WTC11 (cell line): ENCODE data around the gene MOSMO. TPM values are rescaled to one million over a fixed set of nuclear protein-coding genes. Genes with fewer than 3 reads are reported as not detected.

Source experiments
- ATAC-seq: fragments of 200-7000 bp; cut with Tn5 transposase; 2 replicates; pipeline ENCODE4 v1.10.0; 2021; ENCODE audit warnings: mild to moderate bottlenecking, moderate library complexity
- CTCF ChIA-PET: fragments of 300-600 bp; sonication (Branson Sonifier 250); formaldehyde crosslinking; loops from one replicate; lab custom pipeline; 2021; ENCODE audit warnings: antibody characterized with exemption; lab: Charles Lee
- POLR2A ChIA-PET: fragments of 350-600 bp; sonication (Branson Sonifier 250); formaldehyde crosslinking; loops from one replicate; lab custom pipeline; 2021; ENCODE audit warnings: antibody characterized with exemption; lab: Charles Lee
- DNase-seq: peaks from one replicate; pipeline ENCODE4 v3.0.0; 2021; ENCODE audit warnings: low spot score
- H3K27ac Mint-ChIP-seq: 2 replicates; pipeline ENCODE4 v1.8.0; 2021; ENCODE audit warnings: mixed read lengths
- H3K27me3 Mint-ChIP-seq: 2 replicates; pipeline ENCODE4 v1.8.0; 2021; ENCODE audit warnings: low read depth, mild to moderate bottlenecking, moderate library complexity, mixed read lengths
- H3K36me3 Mint-ChIP-seq: 2 replicates; pipeline ENCODE4 v1.8.0; 2021; ENCODE audit warnings: mixed read lengths
- H3K4me1 Mint-ChIP-seq: 2 replicates; pipeline ENCODE4 v1.8.0; 2022; ENCODE audit warnings: mixed read lengths
- H3K4me3 Mint-ChIP-seq: 2 replicates; pipeline ENCODE4 v1.8.0; 2021; ENCODE audit warnings: mild to moderate bottlenecking, moderate library complexity, mixed read lengths
- H3K9me3 Mint-ChIP-seq: 2 replicates; pipeline ENCODE4 v1.8.0; 2021; ENCODE audit warnings: mixed read lengths
- ATF1 ChIP-seq: sonication (generic); formaldehyde crosslinking; IDR thresholded peaks from 2 replicates; pipeline ENCODE4 v1.8.1; 2023; ENCODE audit warnings: mild to moderate bottlenecking, moderate library complexity, missing genetic modification reagents
- ELF4 ChIP-seq: sonication (generic); formaldehyde crosslinking; IDR thresholded peaks from 2 replicates; pipeline ENCODE4 v1.8.1; 2022; ENCODE audit warnings: low read depth, mild to moderate bottlenecking, moderate library complexity, missing genetic modification reagents
- EMX1 ChIP-seq: fragments of 250-450 bp; sonication (Bioruptor Pico); IDR thresholded peaks from 2 replicates; pipeline ENCODE4 v1.8.0; 2021; ENCODE audit warnings: mild to moderate bottlenecking
- ERG ChIP-seq: fragments of 250-450 bp; sonication (Bioruptor Pico); IDR thresholded peaks from 2 replicates; pipeline ENCODE4 v1.8.0; 2021; ENCODE audit warnings: mild to moderate bottlenecking
- FOXP1 ChIP-seq: sonication (generic); formaldehyde crosslinking; IDR thresholded peaks from 2 replicates; pipeline ENCODE4 v1.8.0; 2022; ENCODE audit warnings: missing genetic modification reagents, mild to moderate bottlenecking, moderate library complexity, borderline replicate concordance
- GRHL2 ChIP-seq: fragments of 250-450 bp; sonication (Bioruptor Pico); IDR thresholded peaks from 2 replicates; pipeline ENCODE4 v1.8.0; 2022; ENCODE audit warnings: mild to moderate bottlenecking, moderate library complexity; ENCODE audit not compliant: insufficient replicate concordance, severe bottlenecking
- GTF2I ChIP-seq: fragments of 250-450 bp; sonication (Bioruptor Pico); conservative IDR thresholded peaks from 2 replicates; pipeline ENCODE4 v1.4.0; 2021; ENCODE audit warnings: mild to moderate bottlenecking
- MXD4 ChIP-seq: fragments of 250-450 bp; sonication (Bioruptor Pico); IDR thresholded peaks from 2 replicates; pipeline ENCODE4 v1.8.0; 2021; ENCODE audit warnings: mild to moderate bottlenecking, moderate library complexity, borderline replicate concordance
- MYBL2 ChIP-seq: sonication (generic); formaldehyde crosslinking; IDR thresholded peaks from 2 replicates; pipeline ENCODE4 v1.8.1; 2023; ENCODE audit warnings: mild to moderate bottlenecking, moderate library complexity, missing genetic modification reagents
- NFYB ChIP-seq: sonication (generic); formaldehyde crosslinking; conservative IDR thresholded peaks from 2 replicates; pipeline ENCODE4 v1.8.0; 2022; ENCODE audit warnings: low read depth, missing genetic modification reagents
- NR2C2 ChIP-seq: sonication (generic); formaldehyde crosslinking; IDR thresholded peaks from 2 replicates; pipeline ENCODE4 v1.8.0; 2022; ENCODE audit warnings: mild to moderate bottlenecking, missing genetic modification reagents
- NR3C1 ChIP-seq: sonication (generic); formaldehyde crosslinking; conservative IDR thresholded peaks from 2 replicates; pipeline ENCODE4 v1.8.1; 2023; ENCODE audit warnings: low read depth, mild to moderate bottlenecking, missing genetic modification reagents
- PREB ChIP-seq: sonication (generic); formaldehyde crosslinking; IDR thresholded peaks from 2 replicates; pipeline ENCODE4 v1.8.1; 2022; ENCODE audit warnings: mild to moderate bottlenecking, missing genetic modification reagents, moderate library complexity, borderline replicate concordance
- TEAD4 ChIP-seq: sonication (generic); formaldehyde crosslinking; IDR thresholded peaks from 2 replicates; pipeline ENCODE4 v1.8.0; 2022; ENCODE audit warnings: mild to moderate bottlenecking, missing genetic modification reagents
- ZNF232 ChIP-seq: sonication (generic); formaldehyde crosslinking; IDR thresholded peaks from 2 replicates; pipeline ENCODE4 v1.8.0; 2022; ENCODE audit warnings: mild to moderate bottlenecking, missing genetic modification reagents
- ZNF425 ChIP-seq: fragments of 250-450 bp; sonication (Bioruptor Pico); conservative IDR thresholded peaks from 2 replicates; pipeline ENCODE4 v1.9.0; 2021; ENCODE audit warnings: mild to moderate bottlenecking
- ZNF671 ChIP-seq: fragments of 250-450 bp; sonication (Bioruptor Pico); IDR thresholded peaks from 2 replicates; pipeline ENCODE4 v1.8.0; 2021; ENCODE audit warnings: mild to moderate bottlenecking
- total RNA-seq: library from RNA; stranded (reverse); gene quantifications from 3 replicates; pipeline ENCODE4 v1.2.3, GENCODE V29; 2021
- TF ChIP-seq, protein P1 (sequence below): sonication (generic); formaldehyde crosslinking; IDR thresholded peaks from 2 replicates; pipeline ENCODE4 v1.8.1; 2023; ENCODE audit warnings: mild to moderate bottlenecking, missing genetic modification reagents, borderline replicate concordance
- TF ChIP-seq, protein P2 (sequence below): sonication (generic); formaldehyde crosslinking; IDR thresholded peaks from 2 replicates; pipeline ENCODE4 v1.8.0; 2022; ENCODE audit warnings: mild to moderate bottlenecking, missing genetic modification reagents

Gene MOSMO
- total RNA-seq, 1 experiment from 2014 or later = 10.7 TPM

DNA sequence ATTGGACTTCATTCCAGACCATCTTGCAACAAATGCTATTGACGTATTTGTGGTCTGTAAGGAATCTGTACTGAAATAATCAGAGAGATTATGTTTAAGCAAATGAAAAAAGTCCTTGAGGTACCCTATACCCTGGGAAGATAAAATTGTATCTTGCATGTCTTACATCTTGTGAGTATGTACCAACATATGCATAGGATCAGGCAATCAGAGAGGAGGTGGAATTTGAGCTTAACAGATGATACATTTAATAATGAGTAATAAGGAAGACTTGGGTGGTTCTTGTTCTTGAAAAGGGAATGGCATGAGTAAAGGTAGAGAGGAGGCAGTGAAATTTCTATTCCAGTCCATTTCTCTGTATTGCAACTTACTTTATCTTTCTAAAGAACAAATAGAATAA is 10.6 kb downstream of the MOSMO start:
- ChIA-PET POLR2A (no interaction called here), CTCF (no interaction called here)
- H3K27me3 Mint-ChIP-seq = no peaks in the 10 kb centered on the region
- DNase-seq = no peak
- no peak overlapping the region for H3K27ac Mint-ChIP-seq
- no peak for TF ChIP-seq PREB (CRISPR knock-in tag)
- no peak for TF ChIP-seq MYBL2 (CRISPR knock-in tag)
- TF ChIP-seq ZNF425 = no peak
- TF ChIP-seq ZNF671 = no peak
- TF ChIP-seq NR3C1 (CRISPR knock-in tag) = no peak
- TF ChIP-seq FOXP1 = no peak
- TF ChIP-seq NFYB (CRISPR knock-in tag) = no peak
- no peak for TF ChIP-seq NR2C2
- no peak for ATAC-seq
- H3K4me3 Mint-ChIP-seq = no peak overlapping the region
- no peaks in the 10 kb centered on the region for H3K9me3 Mint-ChIP-seq
- 0 out of 2 replicates have a peak, but pooled peaks cover 3% of the 10 kb centered on the region for H3K4me1 Mint-ChIP-seq
- H3K36me3 Mint-ChIP-seq = no peaks in the 10 kb centered on the region

DNA sequence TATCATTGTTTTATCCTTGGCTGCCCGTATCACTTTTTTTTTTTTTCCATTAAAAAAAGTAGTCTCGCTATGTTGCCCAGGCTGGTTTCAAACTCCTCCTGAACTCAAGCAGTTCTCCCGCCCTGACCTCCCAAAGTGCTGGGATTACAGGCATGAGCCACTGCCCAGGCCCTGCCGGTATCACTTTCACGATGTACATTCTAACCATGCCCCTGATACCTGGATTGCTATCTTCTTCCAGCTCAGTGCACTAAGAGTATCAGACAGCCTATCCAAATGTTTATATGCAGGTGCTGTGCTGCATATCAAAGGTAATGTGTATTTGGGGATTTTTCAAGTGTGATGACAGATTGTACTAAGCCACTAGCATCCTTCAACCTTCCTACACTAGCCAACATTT is 14.2 kb downstream of the MOSMO start:
- no peaks in the 10 kb centered on the region for H3K36me3 Mint-ChIP-seq
- no peaks in the 10 kb centered on the region for H3K27me3 Mint-ChIP-seq
- peaks cover 7% of the 10 kb centered on the region for H3K4me1 Mint-ChIP-seq
- no peak for ATAC-seq
- no peaks in the 10 kb centered on the region for H3K9me3 Mint-ChIP-seq
- H3K27ac Mint-ChIP-seq = peak overlapping the region; percentile 27; the same call in 1 of the 2 replicates
- CTCF ChIA-PET = no interaction called here
- no peak overlapping the region for H3K4me3 Mint-ChIP-seq
- no peak for DNase-seq
- TF ChIP-seq ELF4 (CRISPR knock-in tag) = no peak
- TF ChIP-seq GRHL2 = no peak
- TF ChIP-seq EMX1 = no peak
- TF ChIP-seq, protein P1, sequence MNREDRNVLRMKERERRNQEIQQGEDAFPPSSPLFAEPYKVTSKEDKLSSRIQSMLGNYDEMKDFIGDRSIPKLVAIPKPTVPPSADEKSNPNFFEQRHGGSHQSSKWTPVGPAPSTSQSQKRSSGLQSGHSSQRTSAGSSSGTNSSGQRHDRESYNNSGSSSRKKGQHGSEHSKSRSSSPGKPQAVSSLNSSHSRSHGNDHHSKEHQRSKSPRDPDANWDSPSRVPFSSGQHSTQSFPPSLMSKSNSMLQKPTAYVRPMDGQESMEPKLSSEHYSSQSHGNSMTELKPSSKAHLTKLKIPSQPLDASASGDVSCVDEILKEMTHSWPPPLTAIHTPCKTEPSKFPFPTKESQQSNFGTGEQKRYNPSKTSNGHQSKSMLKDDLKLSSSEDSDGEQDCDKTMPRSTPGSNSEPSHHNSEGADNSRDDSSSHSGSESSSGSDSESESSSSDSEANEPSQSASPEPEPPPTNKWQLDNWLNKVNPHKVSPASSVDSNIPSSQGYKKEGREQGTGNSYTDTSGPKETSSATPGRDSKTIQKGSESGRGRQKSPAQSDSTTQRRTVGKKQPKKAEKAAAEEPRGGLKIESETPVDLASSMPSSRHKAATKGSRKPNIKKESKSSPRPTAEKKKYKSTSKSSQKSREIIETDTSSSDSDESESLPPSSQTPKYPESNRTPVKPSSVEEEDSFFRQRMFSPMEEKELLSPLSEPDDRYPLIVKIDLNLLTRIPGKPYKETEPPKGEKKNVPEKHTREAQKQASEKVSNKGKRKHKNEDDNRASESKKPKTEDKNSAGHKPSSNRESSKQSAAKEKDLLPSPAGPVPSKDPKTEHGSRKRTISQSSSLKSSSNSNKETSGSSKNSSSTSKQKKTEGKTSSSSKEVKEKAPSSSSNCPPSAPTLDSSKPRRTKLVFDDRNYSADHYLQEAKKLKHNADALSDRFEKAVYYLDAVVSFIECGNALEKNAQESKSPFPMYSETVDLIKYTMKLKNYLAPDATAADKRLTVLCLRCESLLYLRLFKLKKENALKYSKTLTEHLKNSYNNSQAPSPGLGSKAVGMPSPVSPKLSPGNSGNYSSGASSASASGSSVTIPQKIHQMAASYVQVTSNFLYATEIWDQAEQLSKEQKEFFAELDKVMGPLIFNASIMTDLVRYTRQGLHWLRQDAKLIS (CRISPR knock-in tag) = no peak
- no peak for TF ChIP-seq MXD4 (CRISPR knock-in tag)
- TF ChIP-seq ATF1 (CRISPR knock-in tag) = no peak
- no peak for TF ChIP-seq ZNF232 (CRISPR knock-in tag)
- TF ChIP-seq, protein P2, sequence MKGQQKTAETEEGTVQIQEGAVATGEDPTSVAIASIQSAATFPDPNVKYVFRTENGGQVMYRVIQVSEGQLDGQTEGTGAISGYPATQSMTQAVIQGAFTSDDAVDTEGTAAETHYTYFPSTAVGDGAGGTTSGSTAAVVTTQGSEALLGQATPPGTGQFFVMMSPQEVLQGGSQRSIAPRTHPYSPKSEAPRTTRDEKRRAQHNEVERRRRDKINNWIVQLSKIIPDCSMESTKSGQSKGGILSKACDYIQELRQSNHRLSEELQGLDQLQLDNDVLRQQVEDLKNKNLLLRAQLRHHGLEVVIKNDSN (CRISPR knock-in tag) = no peak
- no peak for TF ChIP-seq ERG (CRISPR knock-in tag)
- no peak for TF ChIP-seq TEAD4 (CRISPR knock-in tag)
- TF ChIP-seq GTF2I (CRISPR knock-in tag) = no peak
- POLR2A ChIA-PET = no interaction called here
